DMS114 treated with DMSO at 0.1 percent for 48 hours (cell line): Measurements from ENCODE around the gene TEX50.
"Not testable (repeated sequence)": the region's sequence is repeated elsewhere in the genome, so short reads cannot be mapped to it uniquely, and the experiment has no call there.

ENCODE experiments used
- DNase-seq: peaks from one replicate; lab custom pipeline; 2025; ENCODE audit not compliant: unreplicated experiment; lab: John Stamatoyannopoulos, UW

The TEX50 gene

DNA sequence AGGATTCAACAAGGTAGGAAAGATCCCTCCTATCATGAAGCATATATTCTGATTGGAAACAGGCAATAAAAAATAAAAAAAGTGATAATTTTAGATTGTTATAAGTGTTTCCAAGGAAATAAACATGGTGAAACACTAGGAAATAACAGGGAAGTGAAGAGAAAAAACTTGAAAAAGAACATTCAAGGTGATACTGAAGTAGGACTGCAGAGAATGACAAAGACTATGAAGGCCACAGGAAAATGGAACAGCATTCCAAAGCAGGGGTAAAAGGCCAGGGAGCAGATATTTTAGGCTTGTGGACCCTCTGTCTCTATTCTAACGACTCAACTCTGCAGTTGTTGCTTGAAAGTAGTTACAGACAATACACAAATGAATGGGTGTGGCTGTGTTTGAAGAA is 26.6 kb downstream of the TEX50 start:
- DNase-seq: no peak

DNA sequence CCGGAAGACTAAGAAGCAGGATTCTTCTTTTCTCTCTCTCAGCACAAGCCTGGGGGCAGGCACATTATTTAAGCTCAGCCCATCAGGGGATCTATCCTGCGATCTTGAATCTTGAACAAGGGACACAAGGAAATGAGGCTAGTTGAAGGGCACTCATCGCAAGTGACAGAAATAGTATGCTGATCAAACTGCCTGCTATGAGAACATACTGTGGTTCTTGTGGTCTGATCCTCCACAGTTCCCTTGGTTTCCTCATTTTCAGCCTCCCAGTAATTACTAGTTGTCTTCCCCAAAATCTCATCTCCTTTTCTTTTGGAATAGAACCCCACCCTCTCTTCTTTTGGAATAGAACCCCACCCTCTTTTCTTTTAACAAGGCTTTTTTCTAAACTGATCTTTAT is 28.0 kb downstream of the TEX50 start:
- DNase-seq: no peak

DNA sequence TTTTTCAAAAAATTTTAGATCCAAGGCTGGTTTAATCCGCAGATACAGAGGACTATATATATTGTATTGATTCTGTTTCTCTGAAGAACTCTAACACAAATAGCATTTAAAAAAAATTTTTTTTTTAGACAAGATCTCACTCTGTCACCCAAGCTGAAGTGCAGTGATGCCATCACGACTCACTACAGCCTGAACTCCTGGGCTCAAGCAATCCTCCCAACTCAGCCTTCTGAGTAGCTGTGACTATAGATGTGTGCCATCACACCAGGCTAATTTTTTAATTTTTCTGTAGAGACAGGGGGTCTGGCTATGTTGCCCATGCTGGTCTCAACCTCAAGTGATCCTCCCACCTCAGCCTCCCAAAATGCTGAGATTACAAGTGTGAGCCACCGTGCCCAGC is 31.5 kb downstream of the TEX50 start:
- no peak for DNase-seq

DNA sequence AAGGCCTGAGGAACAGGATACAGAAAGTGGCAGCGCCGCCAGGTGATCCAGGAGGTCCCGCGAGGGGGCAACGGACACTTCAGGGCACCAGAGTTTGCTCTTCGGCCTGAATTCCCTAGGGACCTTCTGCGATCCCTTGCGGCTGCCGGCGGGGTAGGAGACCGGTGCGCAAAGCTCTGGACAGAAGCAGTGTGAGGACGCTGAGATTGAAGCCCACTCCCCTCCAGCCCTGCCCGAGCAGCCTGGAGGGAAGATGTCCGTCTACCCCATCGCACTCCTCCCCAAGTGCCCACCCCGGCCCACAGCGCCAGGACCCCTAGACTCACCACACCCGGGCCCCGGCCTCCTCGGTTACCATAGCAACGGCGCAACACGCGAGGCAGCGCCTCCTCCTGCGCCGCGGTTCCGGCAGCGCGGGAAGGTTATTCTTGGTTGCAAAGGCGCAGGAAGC is 34.4 kb downstream of the TEX50 start, which contains the start of gene ANKRD45:
TSS of gene ANKRD45 (minus strand) at position 361 of the 451 bp plus-strand sequence. CDS start 10,433 bp downstream, outside the sequence.
- DNase-seq: peak; percentile 71

DNA sequence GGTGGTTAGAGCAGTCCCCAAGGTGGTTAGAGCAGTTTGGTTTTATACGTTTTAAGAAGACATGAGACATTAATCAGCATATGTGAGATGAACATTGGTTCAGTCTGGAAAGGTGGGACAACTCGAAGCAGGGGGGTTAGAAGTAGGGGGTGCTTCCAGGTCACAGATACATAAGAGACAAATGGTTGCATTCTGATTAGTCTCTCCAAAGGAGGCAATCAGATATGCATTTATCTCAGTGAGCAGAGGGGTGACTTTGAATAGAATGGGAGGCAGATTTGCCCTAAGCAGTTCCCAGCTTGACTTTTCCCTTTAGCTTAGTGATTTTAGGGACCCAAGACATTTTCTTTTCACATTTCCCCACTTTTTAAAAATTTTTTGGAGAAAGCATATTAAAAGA is 39.4 kb downstream of the TEX50 start:
- DNase-seq: not testable (repeated sequence)

DNA sequence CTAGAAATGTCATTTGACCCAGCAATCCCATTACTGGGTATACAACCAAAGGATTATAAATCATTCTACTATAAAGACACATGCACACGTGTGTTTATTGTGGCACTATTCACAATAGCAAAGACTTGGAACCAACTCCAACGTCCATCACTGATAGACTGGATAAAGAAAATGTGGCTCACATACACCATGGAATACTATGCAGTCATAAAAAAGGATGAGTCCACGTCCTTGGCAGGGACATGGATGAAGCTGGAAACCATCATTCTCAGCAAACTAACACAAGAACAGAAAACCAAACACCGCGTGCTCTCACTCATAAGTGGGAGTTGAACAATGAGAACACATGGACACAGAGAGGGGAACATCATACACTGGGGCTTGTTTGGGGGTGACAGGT is 45.0 kb downstream of the TEX50 start:
- not testable (repeated sequence) for DNase-seq

DNA sequence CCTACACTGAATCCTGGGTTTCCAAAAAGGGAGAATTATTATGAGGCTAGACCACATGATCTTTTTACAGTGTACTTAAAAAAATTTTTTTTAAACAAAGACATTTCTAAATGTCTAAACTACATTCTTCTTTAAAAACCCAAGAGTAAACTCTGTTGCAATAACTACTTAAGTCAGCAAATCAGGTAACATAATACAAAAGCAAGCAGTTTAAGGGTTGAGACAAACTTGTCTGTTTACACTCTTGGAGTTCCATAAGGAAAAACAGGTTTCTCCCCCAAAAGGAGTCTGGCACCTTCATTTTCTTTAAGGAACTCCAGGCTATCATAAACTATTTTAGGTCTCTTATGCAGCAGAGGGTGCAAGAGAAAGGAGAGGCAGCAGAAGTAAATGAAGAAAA is 47.0 kb downstream of the TEX50 start:
- DNase-seq: no peak

DNA sequence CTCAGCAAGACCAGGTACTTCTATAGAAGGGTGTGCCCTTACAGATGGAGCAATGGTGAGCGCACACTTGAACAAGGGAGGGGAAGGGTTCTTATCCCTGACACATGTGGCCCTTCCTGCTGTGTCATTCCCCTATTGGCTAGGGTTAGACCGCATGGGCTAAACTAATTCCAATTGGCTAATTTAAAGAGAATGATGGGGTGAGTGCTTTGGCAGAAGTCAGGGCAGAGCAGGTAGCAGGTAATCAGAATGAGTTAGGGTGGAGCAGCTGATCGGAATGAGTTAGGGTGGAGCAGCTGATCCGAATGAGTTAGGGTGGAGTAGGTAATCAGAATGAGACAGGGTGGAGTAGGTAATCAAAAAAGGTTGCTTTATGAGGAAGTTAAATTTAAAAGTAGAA is 48.7 kb downstream of the TEX50 start:
- DNase-seq: not testable (repeated sequence)

DNA sequence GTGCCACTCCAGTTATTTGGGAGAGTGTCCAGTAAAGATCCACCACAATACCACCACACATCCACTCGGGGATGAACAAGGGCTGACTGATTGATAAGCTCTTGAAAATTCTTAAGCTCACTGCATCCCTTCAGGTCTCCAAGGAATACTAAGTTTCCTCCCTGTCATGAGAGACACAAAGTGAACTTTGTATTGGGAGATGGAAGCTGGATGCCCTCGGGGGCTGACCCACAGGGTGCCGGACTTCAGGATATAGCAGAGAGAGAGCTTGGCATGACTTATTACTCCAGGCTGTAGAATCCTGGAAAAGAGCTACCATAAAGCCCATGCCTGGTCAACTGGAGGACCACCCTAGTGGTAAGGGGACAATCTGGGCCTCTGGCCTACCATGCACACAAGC is 50.0 kb downstream of the TEX50 start:
- DNase-seq: not testable (repeated sequence)
